Stimulated activated CD8-positive, alpha-beta memory T cell treated with anti-CD3 and anti-CD28 coated beads, Interleukin-4, amount 100 ng/mL, for 48 hours (primary cell): Measurements from ENCODE around the gene POU3F1.

Experiments used
- DNase-seq: peaks from one replicate; pipeline ENCODE4 v3.0.0-alpha.2; 2020

Gene POU3F1

DNA sequence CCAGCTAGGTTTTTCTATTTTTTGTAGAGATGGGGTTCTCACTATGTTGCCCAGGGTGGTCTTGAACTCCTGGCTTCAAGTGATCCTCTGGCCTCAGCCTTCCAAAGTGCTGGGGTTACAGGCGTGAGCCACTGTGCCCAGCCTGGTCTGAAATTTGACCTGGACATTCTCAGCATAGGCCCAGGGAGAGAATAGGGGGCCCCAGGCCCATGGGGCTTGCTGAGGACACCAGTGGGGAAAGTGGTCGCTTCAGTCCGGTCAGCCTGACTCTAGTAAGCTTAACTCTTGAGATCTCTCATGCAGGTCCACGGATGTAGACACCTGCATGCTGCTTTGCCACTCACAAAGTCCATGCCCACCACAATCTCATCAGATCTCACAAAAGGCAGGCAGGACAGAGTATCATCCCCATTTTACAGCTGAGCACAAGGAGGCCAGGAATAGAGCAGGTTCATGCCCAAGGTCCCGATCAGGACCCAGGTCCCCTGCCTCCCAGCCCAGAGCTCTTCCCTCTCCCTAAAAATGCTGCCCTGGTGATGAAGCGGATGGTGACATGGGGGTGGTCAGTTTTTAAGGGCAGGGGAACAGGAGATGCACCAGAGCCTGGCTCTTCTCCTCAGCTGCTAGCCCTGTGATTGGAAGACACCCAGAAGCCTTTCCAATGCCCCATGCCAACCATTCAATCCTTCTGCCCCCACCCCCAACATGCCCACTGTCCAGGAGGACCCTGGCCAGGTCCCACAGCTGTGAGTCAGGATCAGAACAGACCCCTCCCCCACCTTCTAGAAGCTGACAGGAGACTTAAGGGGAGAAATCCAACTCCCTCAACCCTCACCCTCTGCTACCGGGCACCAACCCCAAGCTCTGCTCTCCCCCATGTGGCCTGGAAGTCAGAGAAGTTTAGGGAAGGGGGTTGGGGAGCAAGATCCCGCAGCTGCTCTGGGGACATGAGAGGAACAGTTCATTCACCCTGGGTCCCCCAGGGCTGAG is 43.0 kb downstream of the POU3F1 start:
- no peak for DNase-seq

DNA sequence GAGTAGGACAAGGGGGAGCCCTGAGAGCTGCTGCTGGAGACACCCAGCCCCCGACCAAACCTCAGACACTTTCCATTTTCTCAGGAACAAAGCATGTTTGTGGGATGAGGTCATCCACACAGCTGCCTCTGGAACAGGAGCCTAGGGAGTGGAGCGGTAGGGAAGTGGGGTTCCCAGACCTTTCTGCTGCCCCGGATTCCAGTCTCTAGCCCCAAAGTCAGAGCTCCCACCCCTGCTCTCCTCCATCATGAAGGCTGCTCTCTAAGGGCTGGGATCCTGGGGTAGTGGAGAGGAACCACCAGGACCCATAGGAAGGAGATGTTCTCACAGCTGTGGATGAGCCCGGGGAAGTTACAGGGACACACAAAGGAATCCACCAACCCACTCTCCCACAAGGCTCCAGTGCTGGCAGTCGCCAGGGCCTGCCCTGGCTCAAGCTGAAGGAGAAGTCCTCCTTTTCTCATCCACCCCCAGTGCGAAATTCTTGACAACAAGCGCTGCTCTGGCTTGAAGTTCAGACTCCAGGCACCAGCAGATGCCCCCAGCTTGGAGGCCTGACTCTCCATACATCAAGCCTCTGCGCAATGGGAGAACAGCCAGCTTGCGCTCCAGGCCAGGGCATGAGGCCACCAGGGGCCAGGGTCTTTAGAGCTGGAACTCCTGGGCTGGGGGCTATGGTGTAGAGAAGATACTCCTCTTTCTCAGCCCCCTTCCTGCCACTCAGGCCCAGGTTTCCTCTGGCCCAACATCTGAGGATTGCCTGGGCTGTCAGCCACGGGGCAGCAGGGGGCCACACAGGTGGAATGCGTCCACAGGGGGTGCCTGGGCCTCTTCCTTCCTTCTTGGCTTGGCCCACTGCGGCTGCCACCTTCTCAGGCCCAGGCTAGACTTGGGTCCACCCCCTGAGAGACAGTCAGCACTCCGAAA is 45.8 kb downstream of the POU3F1 start:
- DNase-seq: no peak

DNA sequence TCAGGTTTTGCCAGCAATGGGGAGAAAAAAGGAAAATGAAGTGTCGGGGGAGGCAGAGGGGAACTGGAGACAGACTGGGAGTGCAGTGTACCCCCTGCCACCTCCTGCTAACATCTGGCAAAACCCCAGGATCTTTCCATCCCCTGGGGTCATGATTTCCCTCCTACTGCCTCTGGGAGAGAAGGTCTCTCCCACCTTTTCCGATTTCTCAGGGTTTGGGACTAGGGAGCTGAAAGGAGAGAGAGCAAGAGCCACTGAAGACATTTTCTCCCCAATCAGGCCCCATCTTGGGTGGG is 46.4 kb downstream of the POU3F1 start:
- no peak for DNase-seq

DNA sequence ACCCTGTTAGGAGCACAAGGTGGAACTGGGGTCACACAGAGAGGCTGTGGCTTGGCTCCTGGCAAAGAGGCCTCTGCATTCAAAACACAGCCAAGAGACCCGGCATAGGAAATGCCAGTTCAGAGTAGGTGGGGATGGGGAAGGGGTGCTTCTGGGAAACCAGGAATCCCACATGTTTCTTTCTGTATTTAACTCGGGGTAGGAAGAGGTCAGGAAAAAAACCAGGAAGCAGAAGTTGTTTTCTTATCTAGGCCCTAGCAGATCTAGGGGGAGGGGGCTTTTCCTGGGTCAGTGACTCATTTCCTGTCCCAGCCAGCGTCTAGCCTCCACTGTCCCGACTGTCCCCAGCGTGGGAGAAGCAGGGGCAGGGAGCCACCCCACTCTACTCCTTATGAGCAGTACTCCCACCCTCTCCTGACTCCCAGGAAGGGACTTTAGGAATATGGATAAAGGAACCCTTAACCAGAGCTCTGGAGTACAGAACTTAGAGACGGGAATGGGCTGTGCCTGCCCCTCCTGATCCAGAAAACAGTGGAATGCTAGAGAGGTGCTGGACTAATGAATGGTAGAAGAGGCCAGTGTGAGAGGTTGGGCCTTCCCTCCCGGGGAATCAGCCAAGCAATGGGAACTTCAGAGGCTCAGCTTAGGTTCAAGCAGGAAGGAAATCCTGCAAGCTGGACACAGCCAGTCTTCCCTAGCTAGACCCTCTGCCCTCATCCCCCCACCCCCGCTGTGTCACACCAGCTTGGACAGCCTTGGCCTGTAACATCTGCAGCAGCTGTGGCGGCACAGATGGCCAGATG is 47.0 kb downstream of the POU3F1 start:
- no peak for DNase-seq

DNA sequence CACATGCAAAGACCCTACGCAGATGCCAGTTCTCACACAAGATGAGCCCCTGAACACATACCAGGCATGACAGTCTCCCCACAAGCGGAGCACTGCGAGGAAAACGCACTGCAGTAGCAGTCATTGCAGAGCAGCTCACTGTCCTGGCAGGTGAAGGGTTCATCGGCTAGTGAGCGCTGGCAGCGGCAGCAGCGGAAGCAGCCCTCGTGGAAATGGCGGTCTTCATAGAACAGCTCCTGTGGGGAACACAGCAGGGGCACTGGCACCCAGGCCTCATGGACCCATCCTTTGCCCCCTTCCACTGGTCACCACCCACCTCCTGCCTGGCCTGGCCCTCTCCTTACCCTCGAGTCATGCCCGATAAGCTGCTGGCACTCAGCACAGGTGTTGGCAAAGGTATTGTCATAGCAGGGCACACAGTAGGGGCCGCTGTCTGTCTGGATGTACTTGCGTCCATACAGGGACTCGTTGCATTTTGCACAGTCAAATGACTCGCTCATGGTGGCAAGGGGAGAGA is 47.6 kb downstream of the POU3F1 start:
- DNase-seq: no peak

DNA sequence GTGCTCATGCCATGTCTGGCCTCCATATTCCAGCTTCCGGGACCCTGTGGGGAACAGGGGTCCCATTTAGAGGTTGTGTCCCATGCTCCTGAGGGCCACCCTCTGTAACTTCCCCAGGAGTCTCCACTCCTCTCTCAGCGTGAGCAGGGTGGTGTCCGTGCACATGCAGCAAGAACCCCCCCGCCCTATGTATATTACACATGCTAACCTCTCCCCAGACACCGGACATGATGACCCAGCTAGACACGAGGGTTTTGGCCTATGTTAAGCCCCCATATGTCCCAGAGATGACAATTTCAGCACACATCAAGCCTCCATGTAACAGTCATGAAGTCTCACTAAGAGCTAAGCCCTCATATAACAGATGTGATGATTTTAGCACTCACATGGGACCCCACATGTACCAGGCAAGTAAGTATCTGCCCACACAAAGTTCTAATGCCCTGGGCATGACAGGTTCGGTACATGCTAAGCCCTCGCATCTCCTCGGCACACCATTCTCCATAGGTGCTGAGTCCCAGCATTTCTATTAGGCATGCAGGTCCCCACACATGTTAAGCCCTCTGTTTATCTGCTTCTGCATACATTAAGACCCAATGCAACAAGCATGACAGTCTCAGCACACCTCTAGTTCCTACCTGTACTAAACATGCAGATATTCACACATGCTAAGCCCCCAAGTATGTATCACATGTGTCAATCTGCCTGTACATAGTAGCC is 48.3 kb downstream of the POU3F1 start:
- no peak for DNase-seq

DNA sequence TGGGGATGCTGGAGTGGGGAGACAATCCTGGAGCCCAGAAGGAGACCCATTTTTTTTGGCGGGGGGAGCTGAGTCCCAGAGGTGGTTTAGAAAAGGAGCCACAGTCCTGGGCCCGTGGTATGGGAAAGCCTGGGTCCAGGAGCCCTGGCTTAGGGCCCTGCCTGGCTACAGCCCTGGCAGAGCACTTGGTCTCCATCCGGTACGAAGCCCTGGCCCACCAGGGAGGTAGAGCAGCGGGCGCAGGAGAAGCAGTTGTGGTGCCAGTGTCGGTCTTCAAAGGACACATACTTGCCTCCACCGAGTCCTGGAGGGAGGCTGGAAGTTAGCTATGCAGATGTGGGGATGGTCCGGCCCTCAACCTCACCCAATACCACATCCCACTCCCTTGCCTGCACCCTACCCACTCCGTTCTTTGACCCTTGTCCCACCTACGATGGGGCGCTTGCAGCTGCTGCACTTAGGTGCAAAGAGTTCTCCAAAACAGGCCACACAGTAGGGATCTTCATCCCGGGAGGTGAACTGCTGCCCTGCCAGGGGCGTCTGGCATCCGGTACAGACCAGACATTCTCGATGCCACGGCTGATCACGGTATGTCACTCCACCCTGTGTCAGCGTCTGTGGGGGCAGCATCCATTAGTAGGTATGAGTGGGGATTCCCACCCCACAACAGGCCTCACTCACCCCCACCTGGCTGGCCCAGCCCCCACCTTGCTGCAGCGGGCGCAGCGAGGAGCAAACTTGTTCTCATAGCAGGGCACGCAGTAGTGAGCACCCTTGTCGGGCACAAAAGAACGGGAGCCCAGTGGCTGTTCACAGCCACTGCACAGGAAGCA is 49.1 kb downstream of the POU3F1 start:
- DNase-seq: no peak

DNA sequence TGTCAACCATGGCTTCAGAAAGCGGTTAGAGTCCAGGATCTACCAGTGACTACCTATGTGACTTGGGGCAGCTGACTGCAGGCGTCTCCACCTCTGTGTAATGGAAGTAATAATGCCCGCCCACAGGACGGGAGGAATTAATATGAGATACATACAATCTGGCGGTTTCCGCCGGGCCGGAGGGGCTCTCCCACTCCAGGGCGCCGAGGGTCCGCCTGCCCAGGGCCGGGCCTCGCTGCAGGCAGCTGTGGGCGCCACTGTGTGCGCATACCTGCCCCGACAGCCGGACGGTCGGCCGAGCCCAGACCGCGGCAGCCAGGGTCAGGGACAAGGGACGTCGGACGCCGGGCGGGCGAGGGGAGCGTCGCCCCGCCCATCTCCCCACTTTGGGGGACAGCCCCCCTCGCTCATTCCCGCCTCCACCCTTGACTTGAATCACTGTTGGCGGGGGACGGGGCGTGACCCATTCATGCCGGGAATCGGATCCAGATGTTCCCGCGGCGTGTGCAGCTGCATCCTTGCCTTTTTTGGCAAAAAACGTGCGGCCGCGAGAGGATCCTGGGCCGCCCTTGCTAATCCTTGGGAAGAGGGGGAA is 50.7 kb downstream of the POU3F1 start:
- no peak for DNase-seq

DNA sequence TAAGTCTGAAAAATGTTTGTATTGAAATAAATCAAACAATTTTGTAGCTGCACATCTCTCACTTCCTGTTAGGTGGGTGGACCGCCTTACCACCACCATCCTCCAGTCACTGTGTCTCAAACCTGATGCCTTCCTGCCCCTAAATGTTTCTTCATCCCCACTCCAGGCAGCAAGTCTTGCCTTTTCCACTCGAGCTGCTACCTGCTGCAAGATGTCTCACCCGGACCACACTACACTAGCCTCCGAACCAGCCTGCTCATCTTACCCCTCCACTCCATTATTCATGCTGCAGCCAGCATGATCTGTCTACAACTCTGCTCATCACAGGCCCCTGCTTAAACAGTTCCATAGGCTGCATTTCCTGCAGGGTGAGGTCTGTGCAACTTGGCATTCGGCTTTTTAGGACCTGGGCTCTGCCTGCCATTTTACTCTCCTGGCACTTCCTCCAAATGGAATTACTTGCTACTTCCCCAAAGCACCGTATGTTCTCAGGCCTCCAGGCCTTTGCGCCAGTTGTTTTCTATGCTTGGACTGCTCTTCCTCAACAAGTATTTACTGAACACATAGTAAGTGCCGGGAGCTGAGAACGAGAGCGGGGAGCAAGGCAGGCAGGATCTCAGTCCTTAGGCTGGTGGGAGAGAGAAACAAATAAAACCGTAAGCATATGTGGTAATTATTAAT is 51.6 kb downstream of the POU3F1 start:
- DNase-seq: no peak
